ENCODE data around the gene CLIP3.
"Not testable (repeated sequence)": the region's sequence is repeated elsewhere in the genome, so short reads cannot be mapped to it uniquely, and the experiment has no call there.

CLIP3 gene, protein sequence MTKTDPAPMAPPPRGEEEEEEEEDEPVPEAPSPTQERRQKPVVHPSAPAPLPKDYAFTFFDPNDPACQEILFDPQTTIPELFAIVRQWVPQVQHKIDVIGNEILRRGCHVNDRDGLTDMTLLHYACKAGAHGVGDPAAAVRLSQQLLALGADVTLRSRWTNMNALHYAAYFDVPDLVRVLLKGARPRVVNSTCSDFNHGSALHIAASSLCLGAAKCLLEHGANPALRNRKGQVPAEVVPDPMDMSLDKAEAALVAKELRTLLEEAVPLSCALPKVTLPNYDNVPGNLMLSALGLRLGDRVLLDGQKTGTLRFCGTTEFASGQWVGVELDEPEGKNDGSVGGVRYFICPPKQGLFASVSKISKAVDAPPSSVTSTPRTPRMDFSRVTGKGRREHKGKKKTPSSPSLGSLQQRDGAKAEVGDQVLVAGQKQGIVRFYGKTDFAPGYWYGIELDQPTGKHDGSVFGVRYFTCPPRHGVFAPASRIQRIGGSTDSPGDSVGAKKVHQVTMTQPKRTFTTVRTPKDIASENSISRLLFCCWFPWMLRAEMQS

DNA sequence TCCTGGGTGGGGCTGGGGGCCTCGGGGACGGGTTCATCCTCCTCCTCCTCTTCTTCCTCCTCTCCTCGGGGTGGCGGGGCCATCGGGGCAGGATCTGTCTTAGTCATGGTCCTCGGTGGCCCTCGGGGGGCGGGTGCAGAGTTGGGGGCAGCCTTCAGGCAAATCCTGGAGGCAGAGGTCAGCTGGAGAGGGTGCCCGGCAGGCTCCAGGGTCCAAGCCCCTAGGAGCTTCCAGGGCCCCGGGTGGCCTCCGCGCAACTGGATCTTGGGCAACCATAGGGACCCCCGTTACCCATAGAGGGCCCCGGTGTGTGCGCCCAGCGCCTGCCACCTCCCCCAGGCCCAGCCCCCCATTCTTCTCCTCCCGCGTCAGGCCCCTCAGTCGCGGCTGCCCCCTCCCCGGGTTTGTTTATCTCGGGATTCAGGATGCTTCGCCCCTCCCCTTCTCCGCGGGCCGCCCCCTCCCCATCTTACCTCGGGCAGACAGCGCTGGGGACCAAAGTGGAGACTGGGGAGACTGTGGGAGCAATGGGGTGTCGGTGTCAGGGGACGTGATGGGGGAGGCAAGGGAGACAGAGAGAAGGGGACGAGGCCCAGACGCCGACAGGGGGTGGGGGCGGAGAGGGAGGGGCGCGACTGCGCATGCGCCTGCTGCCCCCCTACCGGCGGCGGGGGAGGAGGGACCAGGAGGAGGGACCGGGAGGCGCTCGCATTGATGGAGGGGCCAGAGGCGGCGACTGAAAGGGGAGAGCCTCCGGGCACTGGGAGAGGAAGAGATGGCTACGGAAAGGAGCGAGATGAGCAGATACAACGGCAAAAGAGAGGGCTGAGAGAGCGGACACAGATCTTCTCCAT lies at the start of gene CLIP3:
CLIP3 (minus strand) TSS at position 623 of the 854 bp plus-strand sequence; CDS start at position 107, 516 bp downstream.
- DNase-seq (ENCODE audit: low read depth) = peak; percentile 69

DNA sequence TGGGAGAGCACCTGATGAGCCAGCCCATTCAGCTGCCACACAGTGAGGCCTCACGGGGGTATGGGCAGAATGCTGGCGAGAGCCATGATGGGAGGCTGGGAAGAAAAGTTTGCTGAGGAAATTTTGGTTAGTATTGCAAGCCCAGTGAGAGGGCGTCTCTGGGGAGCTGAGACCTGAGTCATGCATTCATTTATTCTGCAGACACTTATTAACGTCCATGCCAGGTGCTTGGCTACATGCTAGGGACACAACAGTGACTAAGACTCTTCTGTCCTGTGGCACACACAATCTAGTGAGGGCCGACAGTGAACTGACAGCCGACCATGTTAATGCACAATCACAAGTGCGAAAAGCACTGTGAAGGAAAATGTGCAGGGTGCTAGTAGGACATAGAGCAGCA lies 49.2 kb upstream of the CLIP3 start:
- no peak for DNase-seq (ENCODE audit: low read depth)

DNA sequence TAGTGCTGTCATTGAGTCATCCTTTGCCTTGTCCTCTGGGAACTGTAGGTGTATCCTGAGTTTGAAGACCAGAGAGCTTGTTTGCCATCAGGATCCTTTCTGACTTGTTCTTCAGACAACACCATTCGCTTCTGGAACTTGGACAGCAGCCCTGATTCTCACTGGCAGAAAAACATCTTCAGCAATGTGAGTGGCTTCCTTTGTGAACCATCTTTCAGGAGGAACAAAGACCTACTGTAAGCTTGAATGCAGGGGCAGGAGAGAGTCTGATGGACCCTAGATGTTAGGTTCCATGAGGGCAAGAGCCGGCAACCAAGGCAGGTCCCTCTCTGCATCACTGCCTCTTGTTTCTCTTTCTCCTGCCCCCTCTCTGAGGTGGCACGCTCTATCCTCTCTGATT lies 48.7 kb upstream of the CLIP3 start:
- DNase-seq (ENCODE audit: low read depth) = no peak

DNA sequence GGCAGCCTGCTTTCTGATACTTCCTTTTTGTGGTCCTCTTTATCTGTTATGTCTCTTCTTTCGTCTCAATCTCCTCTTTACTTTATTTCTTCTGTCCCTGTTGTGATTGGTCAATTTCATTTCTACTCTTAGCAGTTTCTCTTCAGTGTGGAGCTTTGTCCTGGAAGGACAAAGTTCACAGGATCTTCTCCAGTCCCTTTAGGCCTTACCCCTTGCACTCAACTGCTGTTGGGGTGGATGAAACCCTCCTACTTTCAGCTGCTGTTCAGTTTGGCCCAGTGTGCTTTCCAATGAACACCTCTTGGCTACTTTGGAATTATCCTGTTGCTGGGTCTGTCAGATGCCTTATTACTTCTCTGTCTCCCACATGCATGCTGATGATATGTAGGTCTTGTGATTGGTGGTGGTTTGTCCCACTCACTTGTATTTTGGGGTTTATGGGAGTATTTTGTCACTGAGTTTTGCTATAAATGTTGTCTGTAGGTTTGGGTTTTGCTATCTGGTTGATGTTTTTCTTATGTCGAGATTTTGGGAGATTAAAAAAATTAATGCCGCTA lies 46.8 kb upstream of the CLIP3 start:
- DNase-seq (ENCODE audit: low read depth) = no peak

DNA sequence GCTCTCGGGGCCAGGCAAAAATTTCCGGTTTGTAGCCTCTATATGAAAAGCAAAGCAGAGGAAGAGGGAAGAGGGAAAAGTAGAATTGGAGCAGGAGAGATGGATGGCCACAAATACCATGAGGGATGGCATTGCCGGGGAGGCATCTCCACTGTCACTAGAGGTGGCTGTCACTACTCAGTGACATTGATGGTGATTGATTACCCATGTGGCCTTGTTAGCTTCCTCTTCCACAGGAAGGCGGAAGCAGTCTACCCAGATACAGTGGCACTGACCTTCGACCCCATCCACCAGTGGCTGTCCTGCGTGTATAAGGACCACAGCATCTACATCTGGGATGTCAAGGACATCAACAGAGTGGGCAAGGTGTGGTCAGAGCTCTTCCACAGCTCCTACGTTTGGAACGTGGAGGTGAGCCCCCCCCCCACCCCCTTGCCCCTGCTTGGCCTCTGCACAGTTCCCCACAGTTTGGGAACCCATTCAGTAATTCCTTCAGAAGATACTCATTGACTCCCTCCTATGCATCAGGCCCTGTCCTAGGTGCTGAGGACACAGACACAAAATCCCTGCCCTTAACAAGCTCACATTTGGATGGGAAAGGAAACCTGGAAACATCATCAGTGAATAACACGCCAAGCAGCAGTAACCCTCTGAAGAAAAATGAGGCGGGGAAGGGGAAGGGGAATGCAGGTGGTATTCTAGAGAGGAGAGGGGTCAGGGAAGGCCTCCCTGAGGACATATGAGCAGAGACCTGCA lies 40.6 kb upstream of the CLIP3 start:
- DNase-seq (ENCODE audit: low read depth) = no peak

DNA sequence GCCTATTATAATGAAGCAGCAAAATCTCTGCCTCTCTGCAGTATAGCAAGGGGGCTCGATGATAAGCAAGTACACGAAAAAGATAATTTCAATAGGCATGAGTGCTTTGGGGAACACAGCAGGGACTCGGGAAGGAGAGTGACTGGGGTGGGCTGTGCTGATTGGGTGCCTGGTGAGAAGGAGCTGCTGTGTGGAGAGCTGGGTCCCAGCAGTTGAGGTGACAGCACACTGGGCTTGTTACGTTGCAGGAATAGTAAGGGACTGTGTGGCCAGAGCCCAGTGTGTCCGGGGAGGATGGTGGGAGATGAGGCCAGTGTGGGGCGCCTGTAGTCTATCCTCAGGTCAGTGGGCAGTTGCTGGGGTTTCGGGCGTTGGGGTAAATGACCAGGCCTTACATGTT lies 39.4 kb upstream of the CLIP3 start:
- no peak for DNase-seq (ENCODE audit: low read depth)

DNA sequence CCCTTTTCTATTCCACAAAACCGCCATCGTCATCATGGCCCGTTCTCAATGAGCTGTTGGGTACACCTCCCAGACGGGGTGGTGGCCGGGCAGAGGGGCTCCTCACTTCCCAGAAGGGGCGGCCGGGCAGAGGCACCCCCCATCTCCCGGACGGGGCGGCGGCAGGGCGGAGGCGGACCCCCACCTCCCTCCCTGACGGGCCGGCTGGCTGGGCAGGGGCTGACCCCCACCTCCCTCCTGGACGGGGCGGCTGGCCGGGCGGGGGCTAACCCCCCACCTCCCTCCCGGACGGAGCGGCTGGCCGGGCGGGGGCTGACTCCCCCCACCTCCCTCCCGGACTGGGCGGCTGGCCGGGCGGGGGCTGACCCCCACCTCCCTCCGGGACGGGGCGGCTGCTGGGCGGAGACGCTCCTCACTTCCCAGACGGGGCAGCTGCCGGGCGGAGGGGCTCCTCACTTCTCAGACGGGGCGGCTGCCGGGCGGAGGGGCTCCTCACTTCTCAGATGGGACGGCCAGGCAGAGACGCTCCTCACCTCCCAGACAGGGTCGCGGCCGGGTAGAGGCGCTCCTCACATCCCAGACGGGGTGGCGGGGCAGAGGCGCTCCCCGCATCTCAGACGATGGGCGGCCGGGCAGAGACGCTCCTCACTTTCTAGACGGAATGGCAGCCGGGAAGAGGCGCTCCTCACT lies 36.3 kb upstream of the CLIP3 start:
- DNase-seq (ENCODE audit: low read depth) = not testable (repeated sequence)

DNA sequence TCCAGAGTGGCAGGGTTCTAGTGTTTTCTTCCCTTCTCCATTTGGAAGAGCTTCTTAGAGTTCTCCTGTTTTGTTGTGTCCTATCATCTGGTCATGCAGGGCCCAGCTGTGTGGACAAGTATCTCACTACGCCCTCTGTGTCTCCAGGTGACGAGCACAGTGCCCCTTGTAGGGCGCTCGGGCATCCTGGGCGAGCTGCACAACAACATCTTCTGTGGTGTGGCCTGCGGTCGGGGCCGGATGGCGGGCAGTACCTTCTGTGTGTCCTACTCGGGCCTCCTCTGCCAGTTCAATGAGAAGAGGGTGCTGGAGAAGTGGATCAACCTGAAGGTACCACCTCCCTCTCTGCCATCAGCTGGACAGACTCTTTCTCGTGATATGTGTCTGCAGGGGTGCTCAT lies 35.0 kb upstream of the CLIP3 start:
- no peak for DNase-seq (ENCODE audit: low read depth)

DNA sequence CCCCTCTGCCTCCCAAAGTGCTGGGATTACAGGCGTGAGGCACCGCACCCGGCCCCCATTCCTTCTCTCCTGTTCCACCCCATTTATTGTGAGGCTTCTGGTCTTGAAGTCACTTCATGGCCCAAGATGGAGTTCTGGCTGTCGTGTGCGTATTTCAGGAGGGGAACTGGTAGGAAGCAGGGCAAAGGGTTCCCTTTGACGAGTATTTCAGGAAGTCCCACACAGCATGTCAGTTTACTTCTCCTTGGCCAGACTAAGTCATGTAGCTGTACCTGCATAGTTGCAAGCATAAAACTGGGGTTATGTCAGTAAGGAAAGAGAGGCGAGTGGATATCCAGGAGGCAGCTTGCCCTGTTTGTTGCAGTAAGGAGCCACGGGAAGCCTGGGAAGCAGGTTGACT lies 32.2 kb upstream of the CLIP3 start:
- no peak for DNase-seq (ENCODE audit: low read depth)

DNA sequence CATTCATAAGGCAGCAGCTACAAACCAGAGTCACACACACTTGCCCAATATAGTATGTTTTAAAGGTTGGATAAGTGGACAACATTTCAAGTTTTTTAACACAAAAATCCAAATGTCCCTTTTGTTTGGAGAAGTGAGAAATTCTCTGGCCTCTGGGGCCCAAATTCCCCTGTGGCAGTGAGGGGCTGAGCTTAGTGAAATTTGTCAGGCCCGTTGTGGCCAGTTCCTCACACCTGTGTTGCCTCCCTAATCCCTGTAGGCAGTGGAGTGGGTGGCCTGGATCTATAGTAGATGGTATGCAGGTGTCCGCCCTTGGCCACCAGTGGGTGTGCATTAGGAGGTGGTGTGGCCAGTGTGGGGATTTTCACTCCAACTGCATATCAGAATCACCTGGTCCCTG lies 28.7 kb upstream of the CLIP3 start:
- no peak for DNase-seq (ENCODE audit: low read depth)

DNA sequence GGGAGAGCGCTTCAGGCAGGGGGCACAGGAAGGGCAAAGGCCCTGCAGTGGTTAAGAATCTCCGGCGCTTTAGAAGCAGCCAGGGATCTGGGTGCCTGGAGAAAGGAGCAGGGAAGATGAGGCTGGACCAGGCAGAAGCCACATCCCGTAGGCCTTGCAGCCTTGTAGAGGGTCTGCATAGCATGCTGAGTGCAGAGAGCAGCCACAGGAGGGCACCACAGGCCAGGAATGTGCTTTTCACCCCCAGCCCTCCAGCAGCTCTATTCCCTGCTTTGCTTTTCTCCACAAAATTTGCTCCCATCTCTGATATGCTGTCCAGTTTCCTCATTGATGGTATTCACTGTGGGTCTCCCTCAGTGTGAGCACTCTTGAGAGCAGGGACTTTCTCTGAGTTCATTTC lies 27.8 kb upstream of the CLIP3 start:
- peak; percentile 53 for DNase-seq (ENCODE audit: low read depth)

DNA sequence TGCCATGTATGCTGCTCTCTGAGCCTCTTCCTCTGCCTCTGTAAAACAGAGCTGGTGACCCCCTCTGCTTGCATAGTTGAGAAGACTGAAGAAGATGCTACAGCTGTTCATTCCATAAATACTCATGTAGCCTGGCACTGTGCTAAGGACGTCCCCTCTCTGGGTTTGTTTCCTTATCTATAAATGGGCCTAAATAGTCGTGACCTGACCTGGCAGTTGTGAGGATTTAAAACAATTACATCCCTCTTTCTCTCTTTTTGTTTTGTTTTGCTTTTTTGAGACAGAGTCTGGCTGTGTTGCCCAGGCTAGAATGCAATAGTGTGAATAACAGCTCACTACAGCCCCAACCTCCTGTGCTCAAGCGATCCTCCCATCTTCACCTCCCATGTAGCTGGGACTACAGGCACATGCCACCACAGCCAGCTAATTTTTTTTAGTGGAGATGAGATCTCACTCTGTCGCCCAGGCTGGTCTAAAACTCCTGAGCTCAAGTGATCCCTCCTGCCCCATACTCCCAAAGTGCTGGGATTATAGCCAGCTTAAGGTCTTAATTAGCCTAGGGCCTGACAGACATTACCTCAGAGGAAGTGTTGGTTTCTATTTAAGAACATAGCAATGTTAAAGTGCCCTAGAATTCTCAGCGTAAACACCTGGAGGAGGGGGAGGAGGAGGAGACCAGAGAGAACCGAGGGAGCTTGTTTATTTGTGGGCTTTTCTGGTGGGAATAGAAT lies 26.7 kb upstream of the CLIP3 start:
- DNase-seq (ENCODE audit: low read depth) = no peak

DNA sequence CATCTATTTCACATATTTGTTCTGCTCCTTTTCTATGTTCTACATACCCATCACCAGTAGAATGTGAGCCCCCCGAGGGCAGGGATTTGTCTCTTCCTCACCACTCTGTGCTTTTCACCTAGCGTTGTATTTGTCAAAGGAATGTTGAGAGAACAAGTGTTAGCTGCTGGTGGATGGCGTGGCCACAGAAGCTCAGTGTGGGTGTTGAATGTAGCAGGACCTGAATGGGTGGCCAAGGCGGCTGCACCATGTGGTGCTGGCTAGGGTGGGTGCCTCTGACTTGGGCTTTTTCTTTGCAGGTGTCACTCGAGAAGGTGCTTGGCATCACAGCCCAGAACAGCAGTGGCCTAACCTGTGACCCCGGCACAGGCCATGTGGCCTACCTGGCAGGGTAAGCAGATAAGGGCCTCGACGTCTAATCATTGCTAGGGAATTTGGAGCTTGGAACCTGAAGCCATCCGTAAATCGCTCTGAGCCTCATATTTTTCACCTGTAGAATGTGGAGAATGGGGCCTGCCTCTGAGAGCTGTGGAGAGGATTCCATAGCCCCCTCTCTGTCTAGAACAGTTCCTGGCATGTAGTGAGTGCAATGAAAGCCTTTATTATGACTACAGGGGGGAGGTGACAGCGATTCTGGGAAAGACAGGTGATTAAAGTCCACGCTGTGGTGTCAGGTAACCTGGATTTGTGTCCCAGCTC lies 26.0 kb upstream of the CLIP3 start:
- DNase-seq (ENCODE audit: low read depth) = no peak

DNA sequence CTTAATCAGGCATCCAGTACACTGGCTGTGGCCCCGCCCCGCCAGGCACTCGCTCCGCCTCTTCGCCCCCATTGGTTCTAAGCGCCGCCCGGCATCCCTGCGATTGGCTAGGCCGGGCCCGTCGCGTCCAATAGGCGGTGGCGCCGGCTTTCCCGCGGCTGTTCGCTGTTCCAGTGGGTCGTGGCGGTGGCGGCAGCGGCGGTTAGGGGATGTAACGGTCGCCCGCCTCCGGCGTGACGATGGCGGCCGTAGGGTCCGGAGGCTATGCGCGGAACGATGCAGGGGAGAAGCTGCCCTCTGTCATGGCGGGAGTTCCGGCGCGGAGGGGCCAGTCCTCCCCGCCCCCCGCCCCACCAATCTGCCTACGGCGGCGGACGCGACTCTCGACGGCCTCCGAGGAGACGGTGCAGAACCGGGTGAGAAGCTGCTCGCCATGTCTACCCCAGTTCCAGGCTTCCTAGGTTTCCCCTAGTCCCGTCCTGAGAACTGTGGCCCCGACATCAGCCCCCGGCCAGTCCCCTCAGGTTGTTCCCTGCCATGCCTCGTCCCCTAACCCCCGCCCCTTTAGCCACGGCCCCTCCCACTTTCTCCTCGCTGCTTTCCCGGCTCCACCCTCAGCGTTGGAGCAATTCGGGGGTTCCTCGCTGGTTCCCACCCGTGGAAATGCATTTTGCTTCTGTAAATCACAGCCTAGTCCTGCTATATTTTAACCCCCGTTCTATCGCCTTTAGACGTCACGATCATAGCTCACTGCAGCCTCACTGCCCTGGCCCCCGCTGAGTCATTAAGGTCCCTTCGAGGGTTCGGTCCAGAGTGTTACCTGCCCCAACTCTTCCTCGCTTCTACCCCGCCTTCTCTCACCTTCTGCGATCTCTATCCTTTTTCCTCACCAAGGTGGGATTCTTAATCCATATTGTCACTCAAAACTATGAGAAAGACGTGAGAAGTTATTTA lies 22.3 kb upstream of the CLIP3 start, which contains the start of gene WDR62:
WDR62 (plus strand) TSS at position 165 of the 954 bp plus-strand sequence; CDS start at position 240, 75 bp downstream.
- peak; percentile 93 for DNase-seq (ENCODE audit: low read depth)

DNA sequence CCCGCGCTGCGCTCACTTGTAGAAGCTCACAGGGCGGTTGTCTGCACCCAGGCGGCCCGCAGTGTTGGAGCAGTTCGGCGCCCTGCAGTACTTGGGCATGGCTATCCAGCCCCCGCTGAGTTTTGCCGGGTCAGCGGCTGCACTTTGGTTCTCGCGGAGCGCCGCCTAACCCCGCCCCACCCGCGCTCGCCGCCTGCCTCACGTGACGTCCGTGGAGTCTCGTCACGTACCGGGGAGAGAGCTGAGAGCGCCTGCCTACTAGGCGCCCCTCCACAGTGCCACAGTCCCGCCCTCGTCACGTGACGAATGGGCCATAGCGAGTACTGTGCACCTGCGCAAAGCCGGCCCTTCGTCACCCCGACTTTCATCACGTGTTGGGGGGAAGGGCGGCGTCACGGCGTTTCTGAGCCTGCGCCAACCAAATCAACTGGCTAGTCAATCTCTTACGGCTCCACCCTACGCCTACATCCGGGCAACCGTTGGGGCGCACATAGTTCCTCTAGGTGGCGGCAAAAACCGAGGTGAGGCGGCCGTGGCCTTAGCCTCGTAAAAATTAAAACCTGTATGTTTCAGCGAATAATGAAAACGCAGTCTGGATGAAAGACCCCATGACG lies 21.6 kb upstream of the CLIP3 start, which contains the start of gene THAP8:
THAP8 (minus strand) TSS at position 167 of the 614 bp plus-strand sequence; CDS start at position 99, 68 bp downstream.
- DNase-seq (ENCODE audit: low read depth) = peak; percentile 98

DNA sequence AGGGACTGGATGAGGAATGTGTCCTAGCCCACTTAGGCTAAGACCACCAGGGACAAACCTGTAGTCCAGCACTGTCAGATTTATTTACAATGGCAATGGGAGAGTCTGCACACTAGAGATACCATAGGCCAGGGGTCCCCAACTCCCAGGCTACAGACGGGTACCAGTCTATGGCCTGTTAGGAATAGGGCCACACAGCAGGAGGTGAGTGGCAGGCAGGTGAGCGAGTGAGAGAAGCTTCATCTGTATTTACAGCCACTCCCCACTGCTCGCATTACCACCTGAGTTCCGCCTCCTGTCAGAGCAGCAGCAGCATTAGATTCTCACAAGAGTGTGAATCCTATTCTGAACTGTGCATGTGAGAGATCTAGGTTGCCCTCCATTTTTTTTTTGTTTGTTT lies 19.0 kb upstream of the CLIP3 start:
- no peak for DNase-seq (ENCODE audit: low read depth)

DNA sequence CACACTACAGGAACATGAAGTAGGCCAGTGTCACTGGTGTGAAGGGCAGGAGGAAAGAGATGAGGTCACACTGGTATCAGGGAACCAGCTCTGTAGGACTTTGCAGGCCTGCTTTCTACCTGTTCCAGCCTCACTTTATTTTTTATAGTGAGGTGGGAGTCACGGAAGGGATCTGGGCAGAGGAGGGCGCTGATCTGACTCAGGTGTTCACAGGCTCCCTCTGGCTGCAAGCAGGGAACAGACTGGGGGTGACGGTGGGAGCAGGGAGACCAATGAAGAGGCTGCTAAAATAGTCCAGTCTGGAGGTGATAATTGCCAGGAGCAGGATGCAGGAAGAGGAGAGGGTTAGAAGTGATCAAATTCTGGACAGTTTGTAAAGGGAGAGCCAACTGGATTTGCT lies 18.6 kb upstream of the CLIP3 start:
- no peak for DNase-seq (ENCODE audit: low read depth)
